HG03460 (cell line): Measurements from ENCODE around the gene EAF1.
"Not testable (repeated sequence)": the region's sequence is repeated elsewhere in the genome, so short reads cannot be mapped to it uniquely, and the experiment has no call there.

ENCODE experiments used
- ATAC-seq: cut with Tn5 transposase; IDR thresholded peaks from one replicate; pipeline ENCODE4 v1.9.1; 2021; ENCODE audit not compliant: unreplicated experiment

Gene EAF1

GRCh38 chr3:15427182-15427880, at the start of gene EAF1, which contains the start of gene METTL6:
Gene EAF1 (plus strand): TSS chr3:15427598. CDS start chr3:15427780, 182 bp downstream.
Gene METTL6 (minus strand): TSS chr3:15427544. CDS start chr3:15426511, 1,033 bp downstream.
- ATAC-seq: peak; percentile 92

GRCh38 chr3:15377961-15378791, 49.2 kb upstream of the EAF1 start:
- ATAC-seq: peak; percentile 91

GRCh38 chr3:15380980-15381890, 46.2 kb upstream of the EAF1 start:
- ATAC-seq: no peak

- ATAC-seq: no peak
These were observed 44.9 kb upstream of the EAF1 start for GRCh38 chr3:15382405-15382923.

GRCh38 chr3:15384510-15385237, 42.7 kb upstream of the EAF1 start:
- ATAC-seq: peak; percentile 81

- ATAC-seq: peak; percentile 6
These were observed 42.1 kb upstream of the EAF1 start for GRCh38 chr3:15385238-15385695.

- ATAC-seq: no peak
These were observed 41.3 kb upstream of the EAF1 start for GRCh38 chr3:15385901-15386653.

GRCh38 chr3:15386654-15386955, 40.8 kb upstream of the EAF1 start:
- ATAC-seq: not testable (repeated sequence)

GRCh38 chr3:15387171-15387581, 40.2 kb upstream of the EAF1 start:
- no peak for ATAC-seq

GRCh38 chr3:15387735-15388134, 39.7 kb upstream of the EAF1 start:
- no peak for ATAC-seq

GRCh38 chr3:15388335-15388734, 39.1 kb upstream of the EAF1 start:
- ATAC-seq: not testable (repeated sequence)

- no peak for ATAC-seq
These were observed 36.9 kb upstream of the EAF1 start for GRCh38 chr3:15390460-15390859.

GRCh38 chr3:15391007-15391406, 36.4 kb upstream of the EAF1 start:
- no peak for ATAC-seq

GRCh38 chr3:15393252-15393651, 34.1 kb upstream of the EAF1 start:
- not testable (repeated sequence) for ATAC-seq

- not testable (repeated sequence) for ATAC-seq
These were observed 28.7 kb upstream of the EAF1 start for GRCh38 chr3:15398731-15399133.

GRCh38 chr3:15399970-15400369, 27.4 kb upstream of the EAF1 start:
- ATAC-seq: no peak

- ATAC-seq: no peak
These were observed 25.5 kb upstream of the EAF1 start for GRCh38 chr3:15401936-15402335.

- ATAC-seq: no peak
These were observed 23.9 kb upstream of the EAF1 start for GRCh38 chr3:15403495-15403894.

GRCh38 chr3:15403965-15404364, 23.4 kb upstream of the EAF1 start:
- no peak for ATAC-seq
